GM18907 (cell line): ENCODE results near the gene IFITM1.
"Not testable (repeated sequence)": the region's sequence is repeated elsewhere in the genome, so short reads cannot be mapped to it uniquely, and the experiment has no call there.

Source experiments
- ATAC-seq: cut with Tn5 transposase; IDR thresholded peaks from one replicate; pipeline ENCODE4 v1.9.1; 2021; ENCODE audit warnings: mild to moderate bottlenecking, moderate library complexity; ENCODE audit not compliant: unreplicated experiment

Gene IFITM1

GRCh38 chr11:282630-283360, 31.0 kb upstream of the IFITM1 start:
- ATAC-seq = no peak

GRCh38 chr11:283405-284104, 30.3 kb upstream of the IFITM1 start:
- ATAC-seq = no peak

- no peak for ATAC-seq
Observed at GRCh38 chr11:284105-285020, 29.5 kb upstream of the IFITM1 start.

- no peak for ATAC-seq
Observed at GRCh38 chr11:285021-285893, 28.6 kb upstream of the IFITM1 start.

GRCh38 chr11:285894-286220, 28.0 kb upstream of the IFITM1 start:
- no peak for ATAC-seq

- ATAC-seq = not testable (repeated sequence)
Observed at GRCh38 chr11:286977-287820, 26.6 kb upstream of the IFITM1 start.

GRCh38 chr11:287821-288477, 25.9 kb upstream of the IFITM1 start:
- no peak for ATAC-seq

GRCh38 chr11:288478-289397, 25.1 kb upstream of the IFITM1 start, which contains the start of gene PGGHG:
Gene PGGHG (plus strand): TSS chr11:289126. CDS start chr11:289817, 691 bp downstream.
- peak; percentile 63 for ATAC-seq

GRCh38 chr11:289398-289711, 24.5 kb upstream of the IFITM1 start:
- ATAC-seq = no peak

- ATAC-seq = no peak
Observed at GRCh38 chr11:289712-290620, 23.9 kb upstream of the IFITM1 start.

GRCh38 chr11:290621-291231, 23.1 kb upstream of the IFITM1 start:
- ATAC-seq = no peak

- no peak for ATAC-seq
Observed at GRCh38 chr11:291281-292210, 22.3 kb upstream of the IFITM1 start.

GRCh38 chr11:292211-293121, 21.4 kb upstream of the IFITM1 start:
- no peak for ATAC-seq

GRCh38 chr11:293271-293851, 20.5 kb upstream of the IFITM1 start:
- no peak for ATAC-seq
